RWPE2 (cell line): ENCODE results near the gene CDK5RAP2.

Experiments used
- ATAC-seq: fragments of 200-7000 bp; cut with Tn5 transposase; 3 replicates; pipeline ENCODE4 v1.9.1; 2021; ENCODE audit warnings: low read depth
- DNase-seq: peaks from one replicate; pipeline ENCODE4 v3.0.0-alpha.2; 2020; ENCODE audit warnings: low spot score
- H3K27ac ChIP-seq: fragments of 450-650 bp; 2 replicates; pipeline ENCODE4 v1.5.1; 2017; ENCODE audit warnings: mild to moderate bottlenecking; ENCODE audit not compliant: poor library complexity, severe bottlenecking
- H3K27me3 ChIP-seq: fragments of 250-450 bp; sonication (Bioruptor Pico); 2 replicates; pipeline ENCODE4 v1.5.1; 2021; ENCODE audit warnings: mild to moderate bottlenecking, moderate library complexity; ENCODE audit not compliant: insufficient read depth, poor library complexity, severe bottlenecking
- H3K36me3 ChIP-seq: fragments of 250-450 bp; sonication (Bioruptor Pico); 2 replicates; pipeline ENCODE4 v1.5.1; 2020; ENCODE audit warnings: low read depth, mild to moderate bottlenecking, moderate library complexity
- H3K4me1 ChIP-seq: fragments of 250-450 bp; sonication (Bioruptor Pico); 2 replicates; pipeline ENCODE4 v1.5.1; 2021; ENCODE audit warnings: mild to moderate bottlenecking, moderate library complexity; ENCODE audit not compliant: insufficient read depth, poor library complexity, severe bottlenecking
- H3K4me3 ChIP-seq: fragments of 250-450 bp; sonication (Bioruptor Pico); 2 replicates; pipeline ENCODE4 v1.5.1; 2021; ENCODE audit warnings: mild to moderate bottlenecking, moderate library complexity; ENCODE audit not compliant: severe bottlenecking
- H3K9me3 ChIP-seq: fragments of 250-450 bp; sonication (Bioruptor Pico); 2 replicates; pipeline ENCODE4 v1.5.1; 2021; ENCODE audit warnings: mild to moderate bottlenecking, moderate library complexity; ENCODE audit not compliant: severe bottlenecking
- TF ChIP-seq, protein P1 (sequence below): fragments of 450-650 bp; IDR thresholded peaks from one replicate; pipeline ENCODE4 v1.5.1; 2017; ENCODE audit warnings: mild to moderate bottlenecking, moderate library complexity; ENCODE audit not compliant: poor library complexity, severe bottlenecking

CDK5RAP2 gene

DNA sequence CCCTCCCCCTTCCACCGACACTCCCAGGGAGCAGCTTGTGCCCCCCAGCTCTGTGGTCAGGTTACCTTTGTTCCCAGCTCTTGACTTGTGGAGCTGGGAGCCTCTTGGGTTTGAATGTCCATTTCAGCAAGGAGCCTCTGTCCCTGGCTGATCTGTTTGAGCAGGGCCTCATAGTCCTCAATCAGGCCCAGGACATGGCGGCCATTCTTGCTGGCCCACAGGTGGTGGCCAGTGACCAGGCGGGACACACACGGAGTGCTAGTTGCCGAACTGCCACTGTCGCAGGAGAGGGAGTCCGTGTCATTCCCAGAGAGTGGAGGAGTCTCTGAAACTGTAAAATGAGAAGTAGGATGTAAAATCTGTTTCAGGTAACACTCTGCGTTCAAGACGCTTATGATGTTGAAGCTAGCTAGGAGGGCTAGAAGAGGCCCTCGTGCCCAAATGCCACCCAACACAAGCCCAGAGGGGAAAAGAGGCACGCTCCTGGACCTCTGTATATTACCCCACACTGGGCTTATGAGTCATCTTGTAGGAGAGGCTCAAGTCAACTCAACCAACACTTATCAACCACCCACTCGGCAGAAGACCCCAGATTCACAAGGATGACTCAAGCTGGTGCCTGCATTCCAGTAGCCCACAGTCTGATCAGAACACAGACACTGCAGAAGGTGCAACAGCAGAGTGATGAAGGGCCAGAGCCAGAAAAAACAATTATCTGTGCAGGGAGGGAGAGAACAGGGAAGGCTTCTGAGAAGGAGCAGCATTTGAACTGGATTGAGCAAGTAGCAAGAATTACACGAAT is 177.0 kb downstream of the CDK5RAP2 start:
- H3K9me3 ChIP-seq, result no peaks in the 10 kb centered on the region
- peaks cover 15% of the 10 kb centered on the region for H3K4me1 ChIP-seq
- H3K27me3 ChIP-seq, result no peaks in the 10 kb centered on the region
- H3K27ac ChIP-seq, result peak overlapping the region; percentile 55
- DNase-seq (no peak), ATAC-seq (peak; percentile 81)
- H3K36me3 ChIP-seq, result peaks cover 75% of the 10 kb centered on the region
- no peak overlapping the region for H3K4me3 ChIP-seq
- TF ChIP-seq, protein P1, sequence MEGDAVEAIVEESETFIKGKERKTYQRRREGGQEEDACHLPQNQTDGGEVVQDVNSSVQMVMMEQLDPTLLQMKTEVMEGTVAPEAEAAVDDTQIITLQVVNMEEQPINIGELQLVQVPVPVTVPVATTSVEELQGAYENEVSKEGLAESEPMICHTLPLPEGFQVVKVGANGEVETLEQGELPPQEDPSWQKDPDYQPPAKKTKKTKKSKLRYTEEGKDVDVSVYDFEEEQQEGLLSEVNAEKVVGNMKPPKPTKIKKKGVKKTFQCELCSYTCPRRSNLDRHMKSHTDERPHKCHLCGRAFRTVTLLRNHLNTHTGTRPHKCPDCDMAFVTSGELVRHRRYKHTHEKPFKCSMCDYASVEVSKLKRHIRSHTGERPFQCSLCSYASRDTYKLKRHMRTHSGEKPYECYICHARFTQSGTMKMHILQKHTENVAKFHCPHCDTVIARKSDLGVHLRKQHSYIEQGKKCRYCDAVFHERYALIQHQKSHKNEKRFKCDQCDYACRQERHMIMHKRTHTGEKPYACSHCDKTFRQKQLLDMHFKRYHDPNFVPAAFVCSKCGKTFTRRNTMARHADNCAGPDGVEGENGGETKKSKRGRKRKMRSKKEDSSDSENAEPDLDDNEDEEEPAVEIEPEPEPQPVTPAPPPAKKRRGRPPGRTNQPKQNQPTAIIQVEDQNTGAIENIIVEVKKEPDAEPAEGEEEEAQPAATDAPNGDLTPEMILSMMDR, result no peak

DNA sequence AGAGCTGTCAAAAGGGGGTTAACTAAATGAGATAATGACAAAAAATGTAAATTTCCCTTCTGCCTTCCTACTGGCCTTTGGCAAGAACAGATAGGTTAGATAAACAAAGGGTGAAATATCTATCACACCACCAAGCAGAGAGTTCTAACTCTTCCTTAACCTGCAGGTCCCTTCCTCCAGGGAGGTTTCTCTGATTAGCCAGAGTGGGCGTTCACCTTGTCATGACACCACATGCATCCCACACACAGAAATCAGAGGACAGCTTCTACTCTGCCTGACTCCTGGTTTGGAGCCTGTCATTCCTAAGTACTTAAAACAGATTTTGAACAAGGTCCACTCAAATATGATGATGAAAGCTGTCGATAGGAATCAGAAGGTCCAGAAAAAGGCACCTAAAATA is 180.0 kb downstream of the CDK5RAP2 start:
- peaks cover 63% of the 10 kb centered on the region for H3K36me3 ChIP-seq
- H3K9me3 ChIP-seq, result no peaks in the 10 kb centered on the region
- no peak overlapping the region for H3K27ac ChIP-seq
- H3K4me1 ChIP-seq, result peaks cover 16% of the 10 kb centered on the region
- ATAC-seq, result no peak
- no peak overlapping the region for H3K4me3 ChIP-seq
- no peak for DNase-seq
- no peaks in the 10 kb centered on the region for H3K27me3 ChIP-seq
- TF ChIP-seq, protein P1, result no peak

DNA sequence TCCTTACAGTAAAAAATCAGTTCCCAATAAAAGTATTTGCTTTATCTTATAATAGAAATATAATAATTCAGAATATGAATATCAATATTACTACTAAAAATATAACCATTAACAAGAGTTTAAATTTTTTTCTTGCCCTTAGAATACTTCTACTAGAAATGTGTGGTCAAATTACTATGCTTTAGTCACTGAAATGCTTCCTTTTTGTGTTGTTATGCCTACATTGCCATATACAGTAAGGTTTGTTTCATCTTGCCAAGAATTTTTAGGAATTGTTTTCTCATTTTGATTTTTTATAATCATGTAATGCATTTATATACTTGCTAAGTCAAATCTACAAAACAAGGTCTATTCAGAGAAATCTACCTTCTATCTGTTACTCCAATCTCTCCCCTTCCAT is 181.7 kb downstream of the CDK5RAP2 start:
- Histone ChIP-seq H3K27ac (no peak overlapping the region), H3K4me1 (peaks cover 18% of the 10 kb centered on the region), H3K9me3 (no peaks in the 10 kb centered on the region), H3K36me3 (peaks cover 69% of the 10 kb centered on the region), H3K4me3 (no peak overlapping the region), H3K27me3 (no peaks in the 10 kb centered on the region)
- no peak for DNase-seq
- no peak for ATAC-seq
- TF ChIP-seq, protein P1, result no peak

DNA sequence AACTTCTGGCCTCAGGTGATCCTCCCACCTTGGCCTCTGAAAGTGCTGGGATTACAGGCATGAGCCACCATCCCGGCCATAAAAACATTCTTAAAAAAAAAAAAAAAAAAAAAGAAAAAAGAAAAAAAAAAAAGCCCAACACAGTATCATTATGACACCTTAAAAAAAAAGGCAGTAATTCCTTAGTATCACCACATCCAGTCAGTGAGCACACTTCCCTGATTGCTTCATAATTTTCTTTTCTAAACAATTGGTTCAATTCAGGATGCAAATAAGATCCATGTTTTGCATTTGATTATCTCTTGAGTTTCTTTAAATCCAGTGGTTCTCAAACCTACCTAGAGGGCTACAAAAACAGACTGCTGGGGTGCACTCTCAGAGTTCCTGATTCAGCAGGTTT is 182.5 kb downstream of the CDK5RAP2 start:
- Histone ChIP-seq H3K4me1 (peaks cover 14% of the 10 kb centered on the region), H3K36me3 (peaks cover 69% of the 10 kb centered on the region)

More for the DNA sequence above, 182.5 kb downstream of the CDK5RAP2 start:
- ATAC-seq, result no peak
- H3K27me3 ChIP-seq, result no peaks in the 10 kb centered on the region
- TF ChIP-seq, protein P1, result no peak
- H3K27ac ChIP-seq, result no peak overlapping the region
- DNase-seq, result no peak
- no peak overlapping the region for H3K4me3 ChIP-seq
- no peaks in the 10 kb centered on the region for H3K9me3 ChIP-seq
